Mesendoderm (in vitro differentiated cells): Measurements from ENCODE around the gene PLB1.

Experiments used
- DNase-seq: peaks from one replicate; pipeline ENCODE4 v3.0.0; 2013
- H2AK5ac ChIP-seq: 2 replicates; pipeline ENCODE4 v1.6.1; 2013; ENCODE audit warnings: low read length, inconsistent platforms
- H2BK120ac ChIP-seq: 2 replicates; pipeline ENCODE4 v1.6.1; 2013; ENCODE audit warnings: low read depth, mild to moderate bottlenecking, low read length, moderate library complexity, mixed read lengths
- H2BK15ac ChIP-seq: replicated peaks from 2 replicates; pipeline ENCODE4 v1.6.1; 2013; ENCODE audit warnings: low read depth, mild to moderate bottlenecking, moderate library complexity
- H2BK5ac ChIP-seq: 2 replicates; pipeline ENCODE4 v1.6.1; 2013; ENCODE audit warnings: low read length, inconsistent platforms
- H3K18ac ChIP-seq: 2 replicates; pipeline ENCODE4 v1.6.1; 2013; ENCODE audit warnings: mild to moderate bottlenecking, low read length, mixed read lengths
- H3K23ac ChIP-seq: one replicate; pipeline ENCODE4 v1.6.1; 2013; ENCODE audit warnings: low read length
- H3K27ac ChIP-seq: 2 replicates; pipeline ENCODE4 v1.5.1; 2013; ENCODE audit warnings: low read depth, mild to moderate bottlenecking, inconsistent platforms, low read length, moderate library complexity
- H3K27me3 ChIP-seq: 2 replicates; pipeline ENCODE4 v1.6.1; 2013; ENCODE audit warnings: low read length, control low read depth, mild to moderate bottlenecking, inconsistent platforms; ENCODE audit not compliant: insufficient read depth, poor library complexity
- H3K36me3 ChIP-seq: 2 replicates; pipeline ENCODE4 v1.6.1; 2013; ENCODE audit warnings: low read length, inconsistent platforms; ENCODE audit not compliant: control insufficient read depth, insufficient read depth
- H3K4ac ChIP-seq: one replicate; pipeline ENCODE4 v1.6.1; 2013; ENCODE audit warnings: low read depth, mild to moderate bottlenecking, low read length, moderate library complexity
- H3K4me1 ChIP-seq: 2 replicates; pipeline ENCODE4 v1.6.1; 2013; ENCODE audit warnings: low read depth, low read length, inconsistent platforms; ENCODE audit not compliant: control insufficient read depth
- H3K4me2 ChIP-seq: 2 replicates; pipeline ENCODE4 v1.6.1; 2013; ENCODE audit warnings: low read length
- H3K4me3 ChIP-seq: 2 replicates; pipeline ENCODE4 v1.5.1; 2013; ENCODE audit warnings: mild to moderate bottlenecking, low read length
- H3K56ac ChIP-seq: one replicate; pipeline ENCODE4 v1.6.1; 2013; ENCODE audit warnings: low read length
- H3K79me1 ChIP-seq: 2 replicates; pipeline ENCODE4 v1.6.1; 2013; ENCODE audit warnings: low read length, inconsistent platforms
- H3K79me2 ChIP-seq: 2 replicates; pipeline ENCODE4 v1.6.1; 2013; ENCODE audit warnings: mild to moderate bottlenecking, low read length; ENCODE audit not compliant: control insufficient read depth, insufficient read depth
- H3K9ac ChIP-seq: 2 replicates; pipeline ENCODE4 v1.6.1; 2013; ENCODE audit warnings: low read length, inconsistent platforms
- H4K5ac ChIP-seq: one replicate; pipeline ENCODE4 v1.6.1; 2013; ENCODE audit warnings: low read length
- H4K8ac ChIP-seq: one replicate; pipeline ENCODE4 v1.6.1; 2013; ENCODE audit warnings: low read depth, mild to moderate bottlenecking, control low read depth, low read length, moderate library complexity
- WGBS: extraction: QIAGEN DNeasy Blood & Tissue Kit; methylation state at CpG from one replicate; pipeline ENCODE4 v1.1.7; 2013; ENCODE audit warnings: low lambda C conversion rate, missing lambda C conversion rate; ENCODE audit not compliant: insufficient coverage; ENCODE audit errors: extremely low coverage; 5-methylcytosine and 5-hydroxymethylcytosine counted together

The PLB1 gene

GRCh38 chr2:28449126-28449487 lies 46.8 kb upstream of the PLB1 start:
- Histone ChIP-seq H3K79me2 (no peaks in the 10 kb centered on the region), H3K23ac (no peak overlapping the region), H2BK120ac (no peak overlapping the region), H3K4me2 (no peak overlapping the region), H3K36me3 (no peaks in the 10 kb centered on the region), H4K8ac (no peak overlapping the region), H3K4me3 (no peak overlapping the region), H3K56ac (no peak overlapping the region), H3K4me1 (no peaks in the 10 kb centered on the region), H2BK5ac (no peak overlapping the region), H2AK5ac (no peak overlapping the region), H3K9ac (no peak overlapping the region), H3K4ac (no peak overlapping the region), H3K27me3 (no peaks in the 10 kb centered on the region), H4K5ac (no peak overlapping the region), H3K18ac (no peak overlapping the region), H3K27ac (no peak overlapping the region), H2BK15ac (no peak overlapping the region), H3K79me1 (no peaks in the 10 kb centered on the region)
- no peak for DNase-seq
- WGBS, result no CpG with 5 or more reads among the region's 6 CpGs

GRCh38 chr2:28449488-28450395 lies 46.1 kb upstream of the PLB1 start:
- H2BK15ac ChIP-seq, result no peak overlapping the region
- peak; percentile 71 for DNase-seq
- no peak overlapping the region for H2AK5ac ChIP-seq
- H3K27ac ChIP-seq, result no peak overlapping the region
- H4K8ac ChIP-seq, result no peak overlapping the region
- no peaks in the 10 kb centered on the region for H3K4me1 ChIP-seq
- H3K79me2 ChIP-seq, result no peaks in the 10 kb centered on the region
- no peak overlapping the region for H3K4ac ChIP-seq
- H3K27me3 ChIP-seq, result no peaks in the 10 kb centered on the region
- no peak overlapping the region for H3K4me3 ChIP-seq
- no peak overlapping the region for H3K23ac ChIP-seq
- no peak overlapping the region for H3K9ac ChIP-seq
- H3K56ac ChIP-seq, result peak overlapping the region; percentile 46
- H3K79me1 ChIP-seq, result no peaks in the 10 kb centered on the region
- no peak overlapping the region for H2BK120ac ChIP-seq
- no peaks in the 10 kb centered on the region for H3K36me3 ChIP-seq
- no peak overlapping the region for H3K18ac ChIP-seq
- no peak overlapping the region for H2BK5ac ChIP-seq
- H4K5ac ChIP-seq, result no peak overlapping the region
- WGBS, result no CpG with 5 or more reads among the region's 17 CpGs
- H3K4me2 ChIP-seq, result no peak overlapping the region

GRCh38 chr2:28450901-28451565 lies 44.8 kb upstream of the PLB1 start:
- Histone ChIP-seq H3K36me3 (no peaks in the 10 kb centered on the region), H3K79me2 (no peaks in the 10 kb centered on the region), H3K4me2 (no peak overlapping the region), H2BK5ac (no peak overlapping the region), H4K5ac (no peak overlapping the region), H3K4me1 (no peaks in the 10 kb centered on the region), H3K4ac (no peak overlapping the region), H3K27me3 (no peaks in the 10 kb centered on the region), H3K56ac (no peak overlapping the region), H3K27ac (no peak overlapping the region), H3K4me3 (no peak overlapping the region), H3K9ac (no peak overlapping the region), H2BK120ac (no peak overlapping the region), H3K23ac (no peak overlapping the region), H4K8ac (no peak overlapping the region), H2AK5ac (no peak overlapping the region), H3K79me1 (no peaks in the 10 kb centered on the region), H3K18ac (no peak overlapping the region), H2BK15ac (no peak overlapping the region)
- WGBS, result no CpG with 5 or more reads among the region's 15 CpGs
- no peak for DNase-seq

- Histone ChIP-seq H4K8ac (no peak overlapping the region), H2BK15ac (no peak overlapping the region), H3K27me3 (no peaks in the 10 kb centered on the region), H3K79me2 (no peaks in the 10 kb centered on the region), H3K4me2 (no peak overlapping the region), H2BK5ac (no peak overlapping the region), H2BK120ac (no peak overlapping the region), H4K5ac (no peak overlapping the region), H3K36me3 (no peaks in the 10 kb centered on the region), H3K9ac (no peak overlapping the region), H3K79me1 (no peaks in the 10 kb centered on the region), H3K4me1 (no peaks in the 10 kb centered on the region), H3K23ac (no peak overlapping the region), H3K56ac (peak overlapping the region; percentile 8), H3K4ac (no peak overlapping the region), H3K18ac (no peak overlapping the region), H3K4me3 (no peak overlapping the region), H2AK5ac (no peak overlapping the region), H3K27ac (no peak overlapping the region)
- DNase-seq, result no peak
- no CpG with 5 or more reads among the region's 19 CpGs for WGBS
These were observed 43.9 kb upstream of the PLB1 start for GRCh38 chr2:28451793-28452533.

- Histone ChIP-seq H3K4me3 (no peak overlapping the region), H2BK120ac (no peak overlapping the region), H2AK5ac (no peak overlapping the region), H3K23ac (no peak overlapping the region), H3K9ac (no peak overlapping the region), H3K27me3 (no peaks in the 10 kb centered on the region), H3K56ac (no peak overlapping the region), H3K18ac (no peak overlapping the region), H3K36me3 (no peaks in the 10 kb centered on the region), H2BK15ac (no peak overlapping the region), H3K4me2 (no peak overlapping the region), H4K5ac (no peak overlapping the region), H3K79me1 (no peaks in the 10 kb centered on the region), H3K27ac (no peak overlapping the region), H3K4me1 (no peaks in the 10 kb centered on the region), H3K79me2 (no peaks in the 10 kb centered on the region), H4K8ac (no peak overlapping the region), H2BK5ac (no peak overlapping the region), H3K4ac (no peak overlapping the region)
- no CpG with 5 or more reads among the region's 7 CpGs for WGBS
- DNase-seq, result peak; percentile 87
These were observed 43.3 kb upstream of the PLB1 start for GRCh38 chr2:28452534-28453081.
